NCI-H2196 treated with DMSO at 0.1 percent for 48 hours (cell line): ENCODE data around the gene CENPH.
"Not testable (repeated sequence)": the region's sequence is repeated elsewhere in the genome, so short reads cannot be mapped to it uniquely, and the experiment has no call there.

Experiments used
- DNase-seq: peaks from one replicate; lab custom pipeline; 2025; ENCODE audit not compliant: unreplicated experiment; lab: John Stamatoyannopoulos, UW

The CENPH gene

DNA sequence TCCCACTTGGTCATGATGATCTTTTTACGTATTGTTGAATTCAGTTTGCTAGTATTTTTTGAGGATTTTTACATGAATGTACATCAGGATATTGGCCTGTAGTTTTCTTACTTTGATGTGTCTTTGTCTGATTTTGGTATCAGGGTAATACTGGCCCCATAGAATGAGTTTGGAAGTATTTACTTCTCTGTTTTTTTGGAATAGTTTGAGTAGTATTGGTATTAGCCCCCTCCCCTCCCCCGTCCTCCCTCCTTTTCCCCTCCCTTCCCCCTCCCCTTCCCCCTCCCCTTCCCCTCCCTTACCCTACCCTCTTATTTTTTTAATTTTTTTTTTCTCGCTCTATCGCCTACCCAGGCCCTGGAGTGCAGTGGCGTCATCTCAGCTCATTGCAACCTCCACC, 55.6 kb downstream of the CENPH start:
- DNase-seq, result no peak

- DNase-seq, result no peak
Measured at GRCh38 chr5:69248019-69248418, 58.6 kb downstream of the CENPH start.

GRCh38 chr5:69250593-69250992, 61.2 kb downstream of the CENPH start:
- DNase-seq, result no peak

DNA sequence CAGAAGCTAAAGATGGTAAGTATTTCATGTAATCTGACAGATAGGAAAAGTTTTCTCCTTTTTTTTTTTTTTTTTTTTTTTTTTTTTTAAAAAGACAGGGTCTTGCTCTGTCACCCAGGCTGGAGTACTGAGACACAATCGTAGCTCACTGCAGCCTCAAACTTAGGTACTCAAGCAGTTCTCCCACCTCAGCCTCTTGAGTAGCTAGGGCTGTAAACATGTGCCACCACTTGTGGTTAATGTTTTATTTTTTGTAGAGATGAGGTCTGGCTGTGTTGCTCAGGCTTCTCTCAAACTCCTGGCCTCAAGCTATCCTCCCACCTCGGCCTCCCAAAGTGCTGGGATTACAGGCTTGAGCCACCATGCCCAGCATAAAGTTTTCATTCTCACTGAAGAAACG, 63.1 kb downstream of the CENPH start:
- DNase-seq, result no peak

- not testable (repeated sequence) for DNase-seq
Measured at GRCh38 chr5:69255940-69256339, 66.6 kb downstream of the CENPH start.

DNA sequence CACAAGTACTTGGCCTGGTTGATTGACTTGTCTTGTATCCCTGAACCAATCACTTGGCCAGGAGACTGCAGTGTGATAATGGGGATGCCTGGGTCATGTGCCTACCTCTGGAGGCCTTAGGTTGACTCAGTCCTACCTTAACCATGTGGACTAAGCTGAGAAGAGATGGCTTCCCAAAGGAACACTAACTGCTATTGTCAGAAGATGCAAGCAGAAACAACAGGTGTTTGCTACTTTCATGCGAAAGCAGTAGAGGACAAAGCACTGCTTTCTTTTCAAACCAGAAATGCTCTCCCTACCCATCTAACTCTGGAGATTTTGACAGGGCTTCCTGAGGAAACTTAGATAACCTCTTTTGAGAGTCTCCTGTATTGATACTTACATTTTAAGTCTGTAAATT, 68.2 kb downstream of the CENPH start:
- no peak for DNase-seq
